Ramos (cell line): ENCODE data around the gene RNPC3.
"Not testable (repeated sequence)": the region's sequence is repeated elsewhere in the genome, so short reads cannot be mapped to it uniquely, and the experiment has no call there.

Experiments used
- in situ Hi-C: fragments of 300-500 bp; cut with MboI; formaldehyde crosslinking; loops from one replicate; pipeline ENCODE4 v1.14.3; 2022; ENCODE audit warnings: low sequenced_read_pairs; ENCODE audit not compliant: unreplicated experiment

Gene RNPC3

GRCh38 chr1:103546496-103546895 is 21.0 kb downstream of the RNPC3 start:
- in situ Hi-C loops, result no loop called here

GRCh38 chr1:103547840-103548239 is 22.3 kb downstream of the RNPC3 start:
- in situ Hi-C loops, result no loop called here

GRCh38 chr1:103560427-103560826 is 34.9 kb downstream of the RNPC3 start:
- in situ Hi-C loops, result no loop called here

GRCh38 chr1:103561124-103561523 is 35.6 kb downstream of the RNPC3 start:
- in situ Hi-C loops, result not testable (repeated sequence)

GRCh38 chr1:103561643-103562395 is 36.3 kb downstream of the RNPC3 start:
- in situ Hi-C loops, result no loop called here

- in situ Hi-C loops, result no loop called here
Observed at GRCh38 chr1:103563056-103563455, 37.6 kb downstream of the RNPC3 start.

- in situ Hi-C loops, result no loop called here
Observed at GRCh38 chr1:103569493-103569892, 44.0 kb downstream of the RNPC3 start.

GRCh38 chr1:103571289-103571688 is 45.8 kb downstream of the RNPC3 start, which contains the start of gene AMY2B:
AMY2B (plus strand) TSS chr1:103571589; CDS start chr1:103571603, 14 bp downstream.
- in situ Hi-C loops, result not testable (repeated sequence)

GRCh38 chr1:103576065-103576464 is 50.6 kb downstream of the RNPC3 start:
- in situ Hi-C loops, result no loop called here

GRCh38 chr1:103576784-103577183 is 51.3 kb downstream of the RNPC3 start:
- in situ Hi-C loops, result not testable (repeated sequence)

GRCh38 chr1:103582464-103582863 is 57.0 kb downstream of the RNPC3 start:
- in situ Hi-C loops, result no loop called here

GRCh38 chr1:103583887-103584286 is 58.4 kb downstream of the RNPC3 start:
- in situ Hi-C loops, result no loop called here

- in situ Hi-C loops, result no loop called here
Observed at GRCh38 chr1:103584537-103584936, 59.0 kb downstream of the RNPC3 start.

GRCh38 chr1:103602740-103603139 is 77.2 kb downstream of the RNPC3 start:
- in situ Hi-C loops, result not testable (repeated sequence)
